ENCODE measurements around the gene JSRP1.

The JSRP1 gene

DNA sequence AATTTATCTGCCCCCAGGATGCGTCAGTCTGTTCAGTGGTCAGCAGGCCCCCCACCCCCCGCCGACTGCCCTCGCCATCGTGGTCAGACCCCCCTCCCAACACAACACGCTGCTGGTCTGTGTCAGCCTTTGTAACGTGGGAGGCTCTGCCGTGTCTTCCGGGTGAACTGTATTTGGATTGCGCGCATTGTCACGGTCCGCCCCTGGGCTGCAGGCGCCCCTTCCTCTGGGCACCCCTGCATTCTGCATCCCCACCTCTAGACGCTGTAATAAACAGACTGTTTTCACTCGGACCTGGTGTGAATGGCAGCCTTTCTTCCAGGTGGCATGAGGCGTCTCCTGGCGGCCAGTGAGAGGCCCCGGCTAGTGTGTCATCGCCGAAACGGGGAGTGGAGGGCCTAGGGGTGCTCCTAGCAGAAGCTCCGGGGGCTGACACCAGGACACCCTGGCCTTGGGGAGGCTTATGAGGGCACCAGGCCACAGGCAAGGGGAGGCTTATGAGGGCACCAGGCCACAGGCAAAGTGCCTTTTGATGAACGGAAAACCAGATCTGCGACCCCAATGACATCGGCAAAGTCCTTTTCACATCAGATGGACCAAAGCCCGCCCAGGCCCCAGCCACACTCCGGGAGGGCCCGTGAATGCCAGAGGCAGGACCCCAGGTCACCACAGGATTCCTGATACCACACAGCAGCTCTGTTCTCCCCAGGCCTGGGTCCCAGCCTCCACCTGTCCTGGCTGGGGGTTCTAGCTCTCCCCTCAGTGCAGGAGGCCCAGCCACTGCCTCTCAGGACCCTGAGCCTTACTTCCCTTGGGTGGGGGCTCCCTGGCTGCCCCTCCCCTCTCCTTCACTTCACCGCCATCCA, 23.7 kb downstream of the JSRP1 start:
- no peak for DNase-seq (ENCODE audit: low read depth in 2 of 2)

DNA sequence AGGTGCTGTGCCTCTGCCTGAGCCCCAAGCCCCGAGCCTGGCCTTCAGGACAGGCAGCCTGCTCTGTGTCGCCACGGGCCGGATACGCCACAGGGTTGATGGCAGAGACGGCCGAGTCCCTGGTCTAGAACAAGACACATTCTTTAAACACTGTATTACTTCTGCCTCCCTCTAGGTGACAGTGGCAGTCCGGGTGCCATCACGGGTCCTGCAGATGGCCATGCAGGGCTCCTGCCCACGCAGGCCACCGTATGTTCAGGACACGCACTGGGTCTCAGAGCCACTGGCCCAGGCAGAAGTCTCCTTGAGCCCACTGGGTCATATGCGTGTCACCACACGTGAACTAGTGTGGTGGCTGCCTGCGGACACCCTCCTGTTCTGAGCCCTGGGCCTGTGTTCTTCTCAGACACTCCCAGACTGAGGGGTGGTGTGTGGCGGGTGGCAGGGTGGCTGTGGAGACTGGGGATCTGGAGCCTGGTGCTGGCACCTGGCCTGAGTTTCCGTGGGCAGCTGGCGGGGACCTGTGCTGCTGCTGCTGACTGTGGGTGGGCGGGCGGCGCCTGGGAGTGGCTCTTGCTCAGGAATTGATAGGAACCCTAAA, 24.5 kb downstream of the JSRP1 start:
- no peak for DNase-seq (ENCODE audit: low read depth in 2 of 2)

DNA sequence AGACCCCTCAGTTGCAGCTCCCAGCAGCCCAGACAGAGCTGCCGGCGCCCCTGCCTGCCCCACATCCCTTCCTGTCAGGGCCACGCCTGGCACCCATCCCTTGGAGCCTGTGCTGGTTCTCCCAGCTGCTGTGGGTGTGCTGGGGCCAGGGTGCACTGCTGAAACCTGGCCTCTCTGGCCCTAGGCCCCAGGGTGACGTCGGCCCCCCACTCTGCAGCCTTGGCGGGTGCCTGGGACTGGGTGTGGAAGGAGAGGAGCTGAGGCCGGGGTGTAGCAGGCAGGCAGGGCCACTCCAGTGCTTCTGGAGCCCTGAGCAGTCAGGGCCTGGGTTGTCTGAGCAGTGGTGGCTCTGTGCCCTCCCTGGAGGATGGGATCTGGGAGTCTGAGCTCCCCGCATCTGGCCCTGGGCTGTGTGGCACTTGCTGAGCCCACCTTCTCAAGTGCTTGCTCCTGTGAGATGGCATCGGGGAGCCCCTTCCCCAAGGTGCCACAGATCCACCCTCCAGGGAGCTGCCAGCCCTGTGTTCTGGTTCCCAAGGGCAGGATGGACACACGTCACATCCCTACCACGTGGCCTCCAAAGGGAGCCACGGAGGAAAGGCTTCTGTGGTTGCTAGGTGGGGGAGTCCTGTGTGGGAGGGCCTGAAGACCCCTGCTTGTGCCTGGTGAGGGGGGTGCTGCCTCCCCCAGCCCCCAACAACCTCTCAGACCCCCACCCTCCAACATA, 25.2 kb downstream of the JSRP1 start:
- no peak for DNase-seq (ENCODE audit: low read depth in 2 of 2)

DNA sequence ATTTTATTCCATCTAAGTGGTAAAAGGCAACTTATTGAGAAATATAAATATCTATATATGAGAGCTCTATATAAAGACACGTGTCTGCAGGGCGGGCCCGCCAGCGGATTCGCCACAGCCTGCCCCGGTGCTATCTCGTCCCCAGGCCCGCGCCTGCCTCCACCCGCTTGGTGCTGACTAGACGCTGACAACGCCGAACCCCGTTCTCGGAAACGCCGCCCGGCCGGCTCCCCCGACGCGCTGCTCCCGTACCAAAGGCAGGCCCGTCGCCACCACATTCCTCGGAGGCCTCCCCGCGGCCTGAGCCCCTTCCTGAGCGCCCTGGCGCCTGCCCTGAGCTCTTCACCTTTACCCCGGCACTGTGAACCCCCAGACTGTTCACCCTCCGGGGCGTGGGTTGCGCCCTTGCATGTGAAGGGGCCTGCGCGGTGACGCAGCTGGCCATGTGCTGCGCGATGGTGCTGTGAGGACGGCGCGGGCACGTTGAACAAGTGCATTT, 26.1 kb downstream of the JSRP1 start:
- no peak for DNase-seq (ENCODE audit: low read depth in 2 of 2)

DNA sequence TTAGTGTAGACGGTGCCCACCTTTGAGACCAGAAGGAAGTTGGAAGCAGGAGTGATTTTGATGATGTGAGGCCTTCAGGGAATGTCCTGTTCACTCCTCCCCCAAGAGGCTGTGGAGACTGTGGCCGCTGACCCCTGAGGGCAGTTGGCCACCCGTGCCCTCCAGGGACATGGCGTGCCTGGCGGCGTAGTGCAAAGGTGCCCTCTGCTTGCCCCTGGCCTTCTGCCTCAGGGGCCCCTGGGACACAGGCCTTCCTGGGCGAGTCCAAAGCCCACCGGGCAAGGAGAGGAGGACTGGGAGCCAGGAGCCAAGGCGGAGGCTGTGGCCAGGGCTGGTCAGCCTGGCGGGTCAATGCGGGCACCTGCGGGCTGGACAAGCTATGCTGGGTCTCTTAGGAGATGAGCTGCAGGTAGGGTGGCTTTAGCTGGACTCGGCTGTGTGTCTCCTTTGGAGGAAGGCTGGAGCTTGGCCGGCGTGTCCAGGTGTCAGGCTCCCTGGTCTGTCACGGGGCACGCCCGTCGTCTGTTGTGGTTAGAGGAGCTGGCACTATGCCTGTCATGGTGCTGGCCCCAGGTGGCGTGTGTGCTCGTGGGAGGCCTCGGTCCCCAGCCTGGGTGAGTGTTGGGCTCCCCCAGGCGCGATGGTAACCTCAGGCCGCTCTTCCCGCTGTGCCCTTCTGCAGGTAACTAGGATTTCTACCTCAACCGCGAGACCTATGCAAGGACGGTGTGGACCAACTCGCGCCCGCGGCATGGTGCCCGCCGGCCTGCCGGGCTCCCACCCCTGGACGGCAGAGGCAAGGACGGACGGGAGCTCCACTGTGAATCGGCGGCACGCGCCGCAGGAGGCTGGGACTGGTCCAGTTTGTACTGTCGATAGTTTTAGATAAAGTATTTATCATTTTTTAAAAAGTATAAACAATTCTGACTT, 26.8 kb downstream of the JSRP1 start:
- DNase-seq (ENCODE audit: low read depth in 2 of 2) = no peak

DNA sequence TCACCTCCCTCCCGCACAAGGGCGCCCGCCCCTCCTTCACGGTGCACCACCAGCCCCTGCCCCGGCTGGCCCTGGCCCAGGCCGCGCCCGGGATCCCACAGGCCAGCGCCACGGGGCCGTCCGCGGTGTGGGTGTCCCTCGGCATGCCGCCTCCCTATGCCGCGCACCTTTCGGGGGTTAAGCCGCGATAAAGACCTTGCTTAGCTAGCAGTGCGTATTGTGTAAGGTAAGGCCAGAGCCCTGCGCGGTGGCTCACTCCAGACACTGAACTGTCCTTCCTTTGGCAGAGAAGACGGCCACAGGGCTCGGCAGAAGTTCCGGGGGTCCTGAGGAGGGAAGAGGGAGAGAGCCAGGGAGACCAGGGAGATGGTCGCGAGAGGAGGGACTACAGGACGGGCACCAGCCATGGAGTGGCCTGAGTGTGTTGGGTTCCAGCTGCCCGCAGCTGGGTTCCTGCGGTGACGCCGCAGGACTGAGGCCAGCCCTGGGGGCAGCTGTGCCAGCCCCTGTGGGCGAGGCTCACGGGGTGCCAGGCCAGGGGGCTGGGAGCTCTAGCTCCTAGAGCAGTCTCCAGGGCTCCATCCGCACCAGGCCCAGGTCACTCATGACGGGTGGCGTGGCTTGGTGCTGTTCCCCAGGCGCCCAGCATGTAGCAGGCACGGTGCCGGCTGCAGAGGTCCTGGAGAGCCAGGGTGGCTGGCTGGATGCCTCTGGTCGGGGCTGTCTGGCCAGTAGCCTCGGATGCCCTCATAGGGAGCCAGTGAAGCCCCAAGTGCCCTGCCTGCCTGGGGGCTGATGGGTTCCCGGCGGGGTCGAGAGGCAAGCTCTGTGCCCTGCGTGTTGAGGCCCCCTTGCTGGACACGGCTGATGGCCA, 27.8 kb downstream of the JSRP1 start:
- DNase-seq (ENCODE audit: low read depth in 2 of 2) = no peak

DNA sequence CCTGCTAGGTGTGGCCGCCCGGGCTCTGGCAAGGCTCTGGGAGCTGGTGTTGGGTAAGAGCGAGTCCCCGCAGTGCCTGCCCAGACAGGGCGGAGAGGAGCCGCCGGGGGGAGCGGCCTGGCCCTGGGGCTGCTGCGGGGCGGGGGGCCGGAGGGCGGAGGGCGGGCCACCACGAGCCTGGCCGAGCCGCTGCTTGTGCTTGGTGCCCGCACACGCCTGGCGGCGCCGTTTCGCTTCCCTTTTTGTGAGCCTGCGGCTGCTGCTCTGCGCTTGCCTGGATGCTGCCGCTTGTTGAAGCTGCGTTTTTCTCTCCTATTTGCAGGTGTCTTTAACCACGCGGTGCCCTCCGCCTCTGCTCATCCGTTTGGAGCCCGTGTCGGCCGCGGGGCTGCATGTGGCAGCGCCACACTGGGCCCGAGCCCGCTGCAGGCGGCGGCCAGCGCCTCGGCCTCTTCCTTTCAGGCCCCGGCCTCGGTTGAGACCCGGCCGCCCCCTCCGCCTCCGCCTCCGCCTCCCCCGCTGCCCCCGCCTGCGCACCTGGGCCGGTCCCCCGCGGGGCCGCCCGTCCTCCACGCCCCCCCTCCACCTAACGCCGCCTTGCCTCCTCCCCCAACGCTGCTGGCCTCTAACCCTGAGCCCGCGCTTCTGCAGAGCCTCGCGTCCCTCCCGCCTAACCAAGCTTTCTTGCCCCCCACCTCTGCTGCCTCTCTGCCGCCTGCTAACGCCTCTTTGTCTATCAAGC, 28.6 kb downstream of the JSRP1 start:
- DNase-seq (ENCODE audit: low read depth in 2 of 2) = no peak

DNA sequence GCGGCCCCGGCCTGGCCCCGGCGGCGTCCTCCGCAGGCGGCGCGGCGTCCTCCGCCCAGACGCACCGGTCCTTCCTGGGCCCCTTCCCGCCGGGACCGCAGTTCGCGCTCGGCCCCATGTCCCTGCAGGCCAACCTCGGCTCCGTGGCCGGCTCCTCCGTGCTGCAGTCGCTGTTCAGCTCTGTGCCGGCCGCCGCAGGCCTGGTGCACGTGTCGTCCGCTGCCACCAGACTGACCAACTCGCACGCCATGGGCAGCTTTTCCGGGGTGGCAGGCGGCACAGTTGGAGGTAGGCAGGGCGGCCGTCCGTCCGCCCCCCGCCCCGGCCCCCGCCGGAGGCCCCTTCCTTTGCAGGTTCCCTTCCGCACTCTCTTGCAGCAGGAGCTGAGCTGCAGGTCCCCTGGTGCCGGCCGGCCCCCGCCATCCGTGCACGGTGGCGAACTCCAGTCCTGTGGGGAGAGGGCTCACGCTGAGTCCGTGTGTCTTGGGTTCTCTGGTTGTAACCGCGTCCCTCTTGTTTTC, 29.3 kb downstream of the JSRP1 start:
- DNase-seq (ENCODE audit: low read depth in 2 of 2) = no peak

DNA sequence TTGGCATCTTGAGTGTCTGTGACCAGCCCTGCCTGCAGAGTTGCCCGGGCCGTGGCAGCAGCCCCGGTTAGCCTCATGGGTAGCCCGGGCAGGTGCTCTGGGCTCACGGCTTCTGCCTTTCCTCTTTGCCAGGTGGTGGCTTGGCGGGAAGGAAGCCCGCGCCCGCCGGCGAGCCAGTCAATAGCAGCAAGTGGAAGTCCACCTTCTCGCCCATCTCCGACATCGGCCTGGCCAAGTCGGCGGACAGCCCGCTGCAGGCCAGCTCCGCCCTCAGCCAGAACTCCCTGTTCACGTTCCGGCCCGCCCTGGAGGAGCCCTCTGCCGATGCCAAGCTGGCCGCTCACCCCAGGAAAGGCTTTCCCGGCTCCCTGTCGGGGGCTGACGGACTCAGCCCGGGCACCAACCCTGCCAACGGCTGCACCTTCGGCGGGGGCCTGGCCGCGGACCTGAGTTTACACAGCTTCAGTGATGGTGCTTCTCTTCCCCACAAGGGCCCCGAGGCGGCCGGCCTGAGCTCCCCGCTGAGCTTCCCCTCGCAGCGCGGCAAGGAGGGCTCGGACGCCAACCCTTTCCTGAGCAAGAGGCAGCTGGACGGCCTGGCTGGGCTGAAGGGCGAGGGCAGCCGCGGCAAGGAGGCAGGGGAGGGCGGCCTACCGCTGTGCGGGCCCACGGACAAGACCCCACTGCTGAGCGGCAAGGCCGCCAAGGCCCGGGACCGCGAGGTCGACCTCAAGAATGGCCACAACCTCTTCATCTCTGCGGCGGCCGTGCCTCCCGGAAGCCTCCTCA, 30.0 kb downstream of the JSRP1 start:
- DNase-seq (ENCODE audit: low read depth in 2 of 2) = no peak

DNA sequence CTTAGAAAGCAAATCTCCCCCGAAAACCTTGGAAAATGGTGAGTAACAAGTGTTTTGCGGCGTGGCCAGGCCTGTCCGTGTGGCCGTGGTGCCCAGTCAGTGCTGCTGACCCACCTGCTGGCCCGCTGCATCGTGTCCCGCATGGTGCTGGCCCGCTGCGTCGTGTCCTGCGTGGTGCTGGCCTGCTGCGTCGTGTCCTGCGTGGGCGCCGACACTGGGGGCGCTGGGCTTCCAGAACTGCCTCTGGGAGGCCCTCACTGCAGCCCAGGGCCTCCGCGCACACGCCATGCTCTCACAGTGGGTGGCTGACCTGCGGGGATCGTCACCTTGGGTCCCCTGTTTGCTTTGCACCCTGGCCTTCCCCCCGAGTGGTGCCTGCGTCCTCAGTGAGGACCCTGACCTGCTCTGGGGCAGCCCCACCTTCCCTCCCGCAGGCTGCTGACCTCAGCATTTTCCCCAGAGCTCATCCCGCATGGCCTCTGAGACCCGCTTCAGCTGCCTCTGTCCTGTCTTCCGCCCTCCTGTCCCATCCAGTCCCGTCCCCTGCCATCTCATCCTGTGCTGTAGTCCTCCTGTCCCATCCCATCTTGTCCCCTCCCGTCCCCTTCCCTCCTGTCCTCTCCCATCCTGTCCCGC, 30.7 kb downstream of the JSRP1 start:
- no peak for DNase-seq (ENCODE audit: low read depth in 2 of 2)

DNA sequence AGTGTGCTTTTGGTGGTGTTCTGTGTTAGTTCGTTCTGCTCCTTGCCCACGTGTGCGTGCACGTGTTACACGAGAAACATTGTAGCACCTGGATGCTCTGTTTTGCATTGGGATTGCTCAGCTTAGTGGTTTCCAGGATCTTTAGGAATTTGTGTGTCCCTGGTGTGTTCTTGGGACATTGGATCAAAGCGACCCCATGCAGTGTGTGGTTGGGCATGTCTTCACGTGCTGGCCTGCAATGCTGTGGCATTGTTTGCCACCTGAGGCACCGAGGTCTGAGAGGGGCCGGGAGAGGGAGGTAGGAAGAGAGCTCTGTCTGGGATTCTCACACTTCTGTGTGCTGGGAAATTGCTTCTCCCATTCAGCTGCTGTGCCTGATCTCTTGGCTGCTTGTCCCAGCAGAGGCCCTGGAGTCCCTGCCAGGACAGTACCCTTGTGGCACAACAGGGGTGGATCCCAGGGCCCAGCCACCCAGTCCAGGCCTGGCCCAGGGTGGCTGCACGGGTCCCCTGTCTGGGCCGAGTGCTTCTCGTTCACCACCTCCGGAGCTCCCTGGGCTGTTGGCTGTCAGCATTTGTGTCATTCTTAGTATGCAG, 31.4 kb downstream of the JSRP1 start:
- DNase-seq (ENCODE audit: low read depth in 2 of 2) = no peak

DNA sequence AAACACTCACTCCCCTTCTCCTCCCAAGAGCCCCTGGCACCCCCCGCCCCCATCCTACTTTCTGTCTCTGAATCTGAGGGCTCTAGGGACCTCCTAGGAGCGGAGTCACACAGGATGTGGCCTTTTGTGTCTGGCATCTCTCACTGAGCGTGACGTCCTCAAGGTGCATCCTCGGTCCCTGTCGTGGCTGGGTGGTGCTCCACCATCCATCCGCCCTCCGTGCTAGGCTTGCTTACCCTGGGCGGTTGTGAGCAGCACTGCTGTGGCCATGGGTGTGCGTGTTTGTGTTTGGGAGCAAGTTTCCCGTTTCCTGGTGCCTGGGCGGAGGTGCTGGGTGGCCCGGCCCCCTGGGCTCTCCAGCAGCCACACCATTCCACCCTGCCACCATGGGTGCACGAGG, 32.3 kb downstream of the JSRP1 start:
- no peak for DNase-seq (ENCODE audit: low read depth in 2 of 2)

DNA sequence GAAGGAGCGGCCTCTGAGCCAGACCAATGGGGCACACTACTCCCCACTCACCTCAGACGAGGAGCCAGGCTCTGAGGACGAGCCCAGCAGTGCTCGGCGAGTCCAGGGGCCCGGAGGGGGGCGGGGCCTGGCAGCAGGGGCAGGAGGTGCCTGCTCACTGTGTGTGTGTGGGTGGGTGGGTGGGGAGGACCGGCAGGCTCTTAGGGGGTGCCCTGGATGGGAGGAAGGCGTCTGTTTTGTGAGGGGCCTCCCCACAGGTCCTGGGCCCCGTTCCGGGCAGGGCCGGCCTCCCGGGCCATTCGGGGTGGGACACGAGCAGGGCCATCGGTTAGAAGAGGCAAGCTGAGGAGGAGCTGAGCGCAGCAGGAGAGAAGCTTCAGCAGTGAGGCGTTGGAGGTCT, 32.8 kb downstream of the JSRP1 start:
- DNase-seq (ENCODE audit: low read depth in 2 of 2) = no peak

DNA sequence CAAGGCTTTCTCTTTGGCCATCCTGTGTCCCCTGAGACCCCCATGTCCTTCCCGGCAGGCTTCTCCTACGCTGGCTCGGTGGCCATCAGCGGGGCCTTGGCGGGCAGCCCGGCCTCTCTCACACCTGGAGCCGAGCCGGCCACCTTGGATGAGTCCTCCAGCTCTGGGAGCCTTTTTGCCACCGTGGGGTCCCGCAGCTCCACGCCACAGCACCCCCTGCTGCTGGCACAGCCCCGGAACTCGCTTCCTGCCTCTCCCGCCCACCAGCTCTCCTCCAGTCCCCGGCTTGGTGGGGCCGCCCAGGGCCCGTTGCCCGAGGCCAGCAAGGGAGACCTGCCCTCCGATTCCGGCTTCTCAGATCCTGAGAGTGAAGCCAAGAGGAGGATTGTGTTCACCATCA, 34.3 kb downstream of the JSRP1 start:
- DNase-seq (ENCODE audit: low read depth in 2 of 2) = no peak

DNA sequence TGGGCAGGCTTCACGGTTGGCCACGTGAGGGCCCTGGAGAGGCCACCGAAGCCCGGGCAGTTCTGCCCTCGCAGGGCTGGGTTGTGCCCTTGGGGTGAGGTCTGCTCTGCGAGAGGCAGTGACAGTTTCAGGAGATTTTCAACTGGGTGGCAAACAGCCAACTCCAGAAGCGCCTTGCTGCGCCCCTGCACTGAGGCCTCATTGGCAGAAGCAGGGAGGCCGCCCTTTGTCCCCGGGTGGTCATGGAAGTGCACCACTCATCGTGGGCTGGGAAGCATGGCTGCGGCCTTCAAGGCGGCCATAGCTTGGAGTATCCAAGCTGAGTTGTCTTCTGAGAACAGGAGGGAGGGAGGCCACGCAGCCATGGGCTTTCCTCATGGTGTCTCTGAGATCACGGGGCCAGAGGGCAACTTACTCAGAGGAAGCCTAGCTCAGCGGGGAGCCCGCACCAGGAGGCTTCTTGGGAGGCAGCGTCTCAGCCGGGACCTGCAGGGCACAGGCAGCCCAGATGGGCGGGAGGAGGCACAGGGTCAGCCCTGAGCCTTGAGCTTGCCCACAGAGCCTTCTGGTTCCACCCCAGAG, 34.9 kb downstream of the JSRP1 start:
- no peak for DNase-seq (ENCODE audit: low read depth in 2 of 2)

DNA sequence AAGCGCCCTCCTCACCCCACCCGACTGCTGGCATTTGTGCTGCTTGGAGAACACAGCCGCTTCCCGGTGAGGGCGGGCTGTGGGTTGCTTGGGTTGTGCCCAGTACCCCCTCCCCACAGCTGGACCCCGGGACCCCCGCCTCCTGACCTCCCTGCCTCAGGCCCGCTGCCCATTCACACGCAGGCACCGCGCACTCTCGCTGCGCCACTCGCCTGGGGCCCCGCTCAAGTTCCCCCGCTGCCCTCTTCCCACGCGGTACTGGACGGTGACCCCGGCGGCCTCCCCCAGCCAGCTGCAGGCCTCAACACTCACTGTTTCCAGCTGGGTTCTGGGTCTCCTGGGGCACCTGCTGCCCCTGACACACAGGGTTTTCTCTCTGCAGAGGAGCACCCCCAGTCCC, 36.5 kb downstream of the JSRP1 start:
- DNase-seq (ENCODE audit: low read depth in 2 of 2) = no peak

DNA sequence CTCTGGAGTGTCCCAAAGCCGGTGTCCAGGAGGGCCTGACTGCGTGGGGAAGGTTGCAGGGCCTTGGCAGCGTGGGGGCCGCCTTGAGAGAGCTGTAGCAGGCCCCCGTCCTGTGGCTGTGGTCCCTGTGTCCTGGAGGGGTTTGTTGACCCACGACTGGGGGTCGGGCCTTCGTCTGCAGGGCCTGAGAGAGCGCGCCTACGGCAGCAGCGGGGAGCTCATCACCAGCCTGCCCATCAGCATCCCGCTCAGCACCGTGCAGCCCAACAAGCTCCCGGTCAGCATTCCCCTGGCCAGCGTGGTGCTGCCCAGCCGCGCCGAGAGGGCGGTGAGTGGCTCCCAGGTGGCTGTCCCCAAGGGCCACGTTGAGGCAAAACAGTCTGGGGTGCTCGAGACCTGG, 38.6 kb downstream of the JSRP1 start:
- DNase-seq (ENCODE audit: low read depth in 2 of 2) = no peak
